ENCODE results near the gene PACSIN3. TPM values are rescaled to one million over a fixed set of nuclear protein-coding genes. Genes with fewer than 3 reads are reported as not detected.
A peak's percentile ranks its signal among the peaks of the same experiment; 100 is the strongest.

Gene PACSIN3
- total RNA-seq (100 to 1,000 TPM in 6 of 9 donors, 10 to 100 TPM in 3; 69.9 to 211 (median 108) TPM), polyA plus RNA-seq (10 to 100 TPM; 49.4 to 78.9 (median 73.7) TPM)
- long read RNA-seq, donor 1, partial matches to known transcripts = 0 of 5 reads
- long read RNA-seq, donor 1, other reads (novel, unspliced or antisense) = 0 of 5 reads
- long read RNA-seq, donor 2, partial matches to known transcripts = 10 of 11 reads
- long read RNA-seq, donor 2, other reads (novel, unspliced or antisense) = 0 of 11 reads
- long read RNA-seq, donor 3, partial matches to known transcripts = 0 of 1 reads
- long read RNA-seq, donor 3, other reads (novel, unspliced or antisense) = 0 of 1 reads
- long read RNA-seq, donor 4, transcript PACSIN3-201 (11 exons, 1,843 nt) = major isoform, 10 of 20 reads
- long read RNA-seq, donor 4, partial matches to known transcripts = 1 of 20 reads
- long read RNA-seq, donor 4, other reads (novel, unspliced or antisense) = 9 of 20 reads
- long read RNA-seq, donor 5, transcript PACSIN3-201 (11 exons, 1,843 nt) = major isoform, 126 of 147 reads
- long read RNA-seq, donor 5, partial matches to known transcripts = 4 of 147 reads
- long read RNA-seq, donor 5, other reads (novel, unspliced or antisense) = 11 of 147 reads
- long read RNA-seq, donor 6, transcript PACSIN3-201 (11 exons, 1,843 nt) = major isoform, 11 of 22 reads
- long read RNA-seq, donor 6, partial matches to known transcripts = 4 of 22 reads
- long read RNA-seq, donor 6, other reads (novel, unspliced or antisense) = 6 of 22 reads
- long read RNA-seq, donor 7, partial matches to known transcripts = 0 of 3 reads
- long read RNA-seq, donor 7, other reads (novel, unspliced or antisense) = 0 of 3 reads
- long read RNA-seq, donor 8, transcript PACSIN3-201 (11 exons, 1,843 nt) = major isoform, 8 of 9 reads
- long read RNA-seq, donor 8, partial matches to known transcripts = 0 of 9 reads
- long read RNA-seq, donor 8, other reads (novel, unspliced or antisense) = 0 of 9 reads
- long read RNA-seq, donor 9 = 0 reads
- long read RNA-seq, donor 10, transcript PACSIN3-201 (11 exons, 1,843 nt) = major isoform, 7 of 14 reads
- long read RNA-seq, donor 10, partial matches to known transcripts = 6 of 14 reads
- long read RNA-seq, donor 10, other reads (novel, unspliced or antisense) = 0 of 14 reads

DNA sequence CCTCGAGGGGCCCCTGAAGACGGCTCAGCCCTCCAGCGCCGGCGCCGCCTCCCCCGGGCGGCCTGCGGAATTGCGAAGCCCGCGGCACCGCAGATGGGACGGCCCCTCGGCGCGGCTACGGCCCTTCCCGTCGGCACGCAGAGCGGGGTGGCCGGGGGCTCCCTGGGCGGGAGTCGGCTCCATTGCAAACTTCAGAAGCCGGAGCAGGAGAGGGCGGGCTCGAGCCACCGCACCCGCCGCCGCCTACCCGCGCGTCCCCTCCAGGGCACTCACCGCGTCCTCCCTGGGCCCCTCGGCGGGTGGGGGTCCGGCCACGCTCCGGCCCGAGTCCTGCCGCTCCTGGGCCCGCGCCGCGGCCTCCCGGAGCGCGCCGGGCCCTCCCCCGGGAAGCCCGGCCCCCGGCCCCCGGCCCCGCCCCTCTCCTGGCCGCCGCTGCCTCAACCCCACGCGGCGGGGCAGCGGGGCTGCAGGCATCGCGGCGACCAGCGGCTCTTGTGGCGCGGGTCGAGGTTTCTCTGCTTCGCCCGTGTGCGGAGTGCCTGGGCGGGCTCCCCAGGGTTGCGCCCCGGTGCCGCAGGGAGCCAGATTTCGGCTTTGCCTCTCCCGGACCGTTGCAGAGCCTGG, at the start of gene PACSIN3:
TSS of gene PACSIN3 (minus strand) at position 359 of the 624 bp plus-strand sequence. CDS start 3,707 bp downstream, outside the sequence.
- TF ChIP-seq POLR2A (IDR thresholded peaks at IDR 0.05) = peak in 1 of 2 donors; percentile 6
- TF ChIP-seq, protein P1, sequence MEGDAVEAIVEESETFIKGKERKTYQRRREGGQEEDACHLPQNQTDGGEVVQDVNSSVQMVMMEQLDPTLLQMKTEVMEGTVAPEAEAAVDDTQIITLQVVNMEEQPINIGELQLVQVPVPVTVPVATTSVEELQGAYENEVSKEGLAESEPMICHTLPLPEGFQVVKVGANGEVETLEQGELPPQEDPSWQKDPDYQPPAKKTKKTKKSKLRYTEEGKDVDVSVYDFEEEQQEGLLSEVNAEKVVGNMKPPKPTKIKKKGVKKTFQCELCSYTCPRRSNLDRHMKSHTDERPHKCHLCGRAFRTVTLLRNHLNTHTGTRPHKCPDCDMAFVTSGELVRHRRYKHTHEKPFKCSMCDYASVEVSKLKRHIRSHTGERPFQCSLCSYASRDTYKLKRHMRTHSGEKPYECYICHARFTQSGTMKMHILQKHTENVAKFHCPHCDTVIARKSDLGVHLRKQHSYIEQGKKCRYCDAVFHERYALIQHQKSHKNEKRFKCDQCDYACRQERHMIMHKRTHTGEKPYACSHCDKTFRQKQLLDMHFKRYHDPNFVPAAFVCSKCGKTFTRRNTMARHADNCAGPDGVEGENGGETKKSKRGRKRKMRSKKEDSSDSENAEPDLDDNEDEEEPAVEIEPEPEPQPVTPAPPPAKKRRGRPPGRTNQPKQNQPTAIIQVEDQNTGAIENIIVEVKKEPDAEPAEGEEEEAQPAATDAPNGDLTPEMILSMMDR (IDR thresholded peaks at IDR 0.05) = peak in 2 of 6 experiments; percentile 9 to 29
- Histone ChIP-seq H3K27me3 (no peaks in the 10 kb centered on the region), H3K9me3 (replicated peaks in 1 of 3) (no peaks in the 10 kb centered on the region), H3K36me3 (replicated peaks in 1 of 2) (no peaks in the 10 kb centered on the region), H3K4me1 (replicated peaks in 1 of 2) (peaks cover 37 to 47% of the 10 kb centered on the region in 2 donors), H3K4me3 (peak within 1 kb of the TSS; percentile 54 to 78 (median 62)), H3K27ac (peak within 1 kb of the TSS; percentile 85 to 96 (median 91))
- peak in 5 of 7 donors; percentile 41 to 71 (median 55) for DNase-seq
- WGBS, 4 donors = 0 to 1% methylated on average over 73 to 80 of the region's 80 CpGs; no CpG with 5 or more reads in 2 of the 4 donors
- intact Hi-C loops (cut with DNase I) = loop anchor here (5.0 to 10.0 kb wide), 2 partner anchors 76 to 79 kb away; no protein-coding TSS in a partner anchor

DNA sequence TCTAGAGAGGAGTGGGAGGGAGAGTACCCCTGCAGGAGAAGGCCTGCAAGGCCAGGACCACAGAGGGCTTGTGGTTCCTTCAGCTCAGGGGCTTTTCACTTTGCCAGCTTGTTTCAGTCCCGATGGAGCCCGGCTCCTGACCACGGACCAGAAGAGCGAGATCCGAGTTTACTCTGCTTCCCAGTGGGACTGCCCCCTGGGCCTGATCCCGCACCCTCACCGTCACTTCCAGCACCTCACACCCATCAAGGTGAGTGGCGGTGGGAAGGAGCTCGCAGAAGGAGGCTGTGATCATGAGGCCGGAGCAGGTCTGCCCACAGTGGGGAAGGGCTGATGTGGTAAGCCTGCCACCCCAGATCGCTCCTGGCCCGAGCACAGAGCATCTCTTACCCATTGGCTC, 48.9 kb upstream of the PACSIN3 start:
- H3K9me3 ChIP-seq (replicated peaks in 1 of 3) = no peaks in the 10 kb centered on the region
- peaks cover 0 to 18% of the 10 kb centered on the region in 2 donors for H3K36me3 ChIP-seq (replicated peaks in 1 of 2)
- TF ChIP-seq, protein P1 (IDR thresholded peaks at IDR 0.05) = no peak
- TF ChIP-seq POLR2A (IDR thresholded peaks at IDR 0.05) = no peak
- intact Hi-C loops (cut with DNase I) = no loop called here
- H3K4me3 ChIP-seq = no peak overlapping the region
- peak overlapping the region; percentile 39 to 93 (median 71) for H3K27ac ChIP-seq
- no peaks in the 10 kb centered on the region for H3K27me3 ChIP-seq
- DNase-seq = no peak
- peaks cover 7 to 29% of the 10 kb centered on the region in 2 donors for H3K4me1 ChIP-seq (replicated peaks in 1 of 2)
- 63 to 76% (median 67%) methylated on average over 7 to 12 of the region's 12 CpGs for WGBS, 4 donors

DNA sequence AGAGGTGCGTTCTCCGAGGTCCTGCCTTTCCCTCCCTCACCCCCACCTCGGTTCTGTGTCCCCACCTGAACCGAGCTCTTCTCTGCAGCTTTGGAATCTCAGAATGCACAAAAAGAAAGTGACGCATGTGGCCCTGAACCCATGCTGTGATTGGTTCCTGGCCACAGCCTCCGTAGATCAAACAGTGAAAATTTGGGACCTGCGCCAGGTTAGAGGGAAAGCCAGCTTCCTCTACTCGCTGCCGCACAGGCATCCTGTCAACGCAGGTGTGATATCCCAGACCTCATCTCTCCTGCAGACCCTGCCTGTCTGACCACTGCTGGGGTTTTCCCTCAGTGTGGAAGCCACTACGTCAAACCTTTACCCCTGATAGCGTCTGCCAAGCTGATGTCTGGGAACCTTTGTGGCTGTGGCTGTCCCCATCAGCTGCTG, 48.5 kb upstream of the PACSIN3 start:
- H3K36me3 ChIP-seq (replicated peaks in 1 of 2) = peaks cover 0 to 13% of the 10 kb centered on the region in 2 donors
- TF ChIP-seq POLR2A (IDR thresholded peaks at IDR 0.05) = peak in 1 of 2 donors; percentile 65
- TF ChIP-seq, protein P1 (IDR thresholded peaks at IDR 0.05) = no peak
- peak overlapping the region in 1 of 4 donors; percentile 35 for H3K4me3 ChIP-seq
- intact Hi-C loops (cut with DNase I) = no loop called here
- H3K27me3 ChIP-seq = no peaks in the 10 kb centered on the region
- H3K27ac ChIP-seq = peak overlapping the region; percentile 39 to 93 (median 71)
- H3K9me3 ChIP-seq (replicated peaks in 1 of 3) = no peaks in the 10 kb centered on the region
- DNase-seq = peak; percentile 89 to 95 (median 93)
- 33 to 47% (median 39%) methylated on average over 3 to 12 of the region's 12 CpGs for WGBS, 4 donors
- H3K4me1 ChIP-seq (replicated peaks in 1 of 2) = peaks cover 7 to 29% of the 10 kb centered on the region in 2 donors
